GM21390 (cell line): ENCODE results near the gene CDC42BPB.
"Not testable (repeated sequence)": the region's sequence is repeated elsewhere in the genome, so short reads cannot be mapped to it uniquely, and the experiment has no call there.

Experiments
- ATAC-seq: cut with Tn5 transposase; IDR thresholded peaks from one replicate; pipeline ENCODE4 v1.9.1; 2021; ENCODE audit not compliant: unreplicated experiment

Gene CDC42BPB

GRCh38 chr14:102903889-102904512 lies 153.3 kb downstream of the CDC42BPB start:
- ATAC-seq = no peak

- no peak for ATAC-seq
Measured at GRCh38 chr14:102903248-102903888, 154.0 kb downstream of the CDC42BPB start.

GRCh38 chr14:102902523-102903247 lies 154.7 kb downstream of the CDC42BPB start:
- ATAC-seq = no peak

- peak; percentile 5 for ATAC-seq
Measured at GRCh38 chr14:102902086-102902485, 155.3 kb downstream of the CDC42BPB start.

DNA sequence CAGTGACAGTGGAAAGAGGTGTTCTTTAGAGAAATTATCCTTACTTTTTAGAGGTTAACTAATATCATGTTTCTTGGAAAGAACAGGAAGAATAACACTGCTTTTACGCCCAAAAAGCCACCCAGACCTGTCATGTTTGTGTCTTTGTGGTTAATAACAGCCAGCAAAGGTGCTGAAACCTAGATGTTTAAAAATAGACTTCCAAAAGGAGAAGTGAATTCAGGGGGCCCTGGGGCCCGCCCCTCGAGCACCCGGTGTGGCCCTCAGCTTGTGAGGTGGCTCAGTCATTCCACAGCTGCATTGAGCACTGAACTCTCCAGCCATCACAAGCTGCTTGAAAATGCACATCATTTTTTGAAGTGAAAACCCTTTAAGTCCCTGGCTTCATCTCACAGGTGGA lies 155.7 kb downstream of the CDC42BPB start:
- ATAC-seq = peak; percentile 83

DNA sequence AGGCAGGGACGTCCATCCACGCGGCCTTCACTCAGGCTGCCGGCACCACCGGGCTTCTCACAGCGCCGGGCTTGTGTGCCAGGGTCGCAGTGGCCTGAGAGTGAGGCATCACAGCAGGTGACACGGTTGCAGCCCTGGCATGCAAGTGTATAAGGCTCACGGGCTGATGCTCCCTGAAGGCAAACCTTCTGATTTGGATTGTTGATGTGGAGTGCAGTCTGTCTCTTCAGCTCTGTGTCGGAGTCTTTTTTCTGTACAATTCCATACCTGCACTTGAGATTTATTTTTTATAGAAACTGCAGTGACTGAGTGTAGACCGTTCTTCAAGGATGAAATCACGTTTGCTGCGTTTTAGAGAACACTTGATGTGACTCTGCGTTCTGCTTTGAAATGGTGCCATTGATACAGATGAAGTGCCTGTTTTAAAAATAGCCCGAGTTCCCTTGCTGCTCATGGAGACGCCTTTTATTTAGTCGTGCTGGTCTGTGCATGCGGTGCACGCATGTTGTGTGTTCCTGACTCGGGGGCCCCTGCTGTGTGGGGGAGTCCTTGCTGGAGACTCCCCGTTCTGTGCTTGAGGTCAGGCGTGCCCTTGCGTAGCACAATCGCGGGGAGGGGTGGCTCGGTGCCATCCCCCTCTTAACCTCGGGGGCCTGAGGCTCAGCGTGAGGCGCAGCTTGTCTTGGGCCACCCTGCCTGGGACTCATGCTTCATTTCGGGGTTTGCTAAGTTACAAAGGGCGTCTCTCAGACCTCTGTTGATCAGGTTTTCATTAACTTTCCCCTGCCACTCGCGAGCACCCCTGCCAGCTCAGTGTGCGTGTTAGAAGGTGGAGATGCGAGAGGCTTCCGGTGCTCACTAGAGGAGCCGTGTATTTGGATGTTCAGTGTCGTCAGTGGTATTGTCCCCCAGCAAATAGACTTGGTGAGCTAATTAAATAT lies 156.4 kb downstream of the CDC42BPB start:
- ATAC-seq = peak; percentile 62

- ATAC-seq = no peak
Measured at GRCh38 chr14:102899516-102899900, 157.8 kb downstream of the CDC42BPB start.

- ATAC-seq = no peak
Measured at GRCh38 chr14:102898776-102899515, 158.4 kb downstream of the CDC42BPB start.

GRCh38 chr14:102898298-102898697 lies 159.1 kb downstream of the CDC42BPB start:
- no peak for ATAC-seq

DNA sequence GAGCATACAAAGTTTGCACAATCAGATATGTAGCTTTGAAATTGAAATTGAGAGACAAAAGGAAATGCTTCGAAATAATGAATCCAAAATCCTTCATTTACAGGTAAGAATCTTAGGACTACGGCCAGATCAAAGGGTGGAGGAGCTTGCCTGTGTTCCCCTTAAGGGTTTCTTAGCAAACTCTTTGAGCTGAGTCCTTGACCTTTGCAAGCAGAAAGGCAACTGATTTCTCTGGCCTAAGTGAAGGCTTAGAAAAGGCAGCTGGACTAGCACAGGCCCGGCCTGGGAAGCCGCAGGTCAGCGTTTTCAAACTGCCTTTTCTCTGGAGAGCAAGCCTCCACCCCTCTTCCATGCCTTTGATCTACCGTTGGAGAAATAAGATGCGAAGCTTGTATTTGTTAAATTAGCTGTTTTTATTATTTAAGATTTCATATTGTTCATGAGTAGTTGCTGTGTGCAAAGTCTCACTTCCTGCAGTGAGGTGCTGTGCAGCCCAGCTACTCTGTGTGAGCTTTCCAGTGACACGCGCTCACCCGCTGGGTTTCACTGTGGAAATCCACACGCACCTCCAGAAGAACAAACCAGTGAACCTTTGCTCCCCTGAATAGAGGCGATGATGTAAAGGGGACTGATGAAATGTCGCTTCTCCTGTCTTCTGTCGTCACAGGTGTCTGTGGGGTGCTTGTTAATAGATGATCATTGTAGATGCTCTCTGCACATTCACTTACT lies 159.9 kb downstream of the CDC42BPB start:
- ATAC-seq = no peak

GRCh38 chr14:102896735-102897134 lies 160.6 kb downstream of the CDC42BPB start:
- not testable (repeated sequence) for ATAC-seq

DNA sequence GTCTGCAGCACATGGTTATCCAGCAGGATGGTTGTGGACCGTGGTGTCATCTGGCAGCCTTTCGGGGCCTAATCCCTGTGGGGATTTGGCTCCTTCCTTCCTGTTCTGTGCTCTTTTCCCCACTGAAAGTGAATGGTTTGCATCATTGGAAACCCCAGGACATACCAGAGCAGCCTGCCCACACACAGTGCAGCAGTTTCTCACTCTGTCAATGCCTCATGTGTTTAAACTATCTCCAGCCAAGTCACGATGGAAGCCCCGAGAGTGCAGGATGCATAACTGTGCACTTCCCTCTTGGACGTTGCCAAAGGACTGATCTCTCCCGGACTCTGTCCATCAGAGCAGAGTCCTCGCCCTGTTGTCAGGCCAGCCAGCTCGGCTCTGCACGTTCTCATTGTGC lies 163.9 kb downstream of the CDC42BPB start:
- no peak for ATAC-seq

GRCh38 chr14:102892651-102893050 lies 164.7 kb downstream of the CDC42BPB start:
- no peak for ATAC-seq

- ATAC-seq = no peak
Measured at GRCh38 chr14:102891556-102891955, 165.8 kb downstream of the CDC42BPB start.

DNA sequence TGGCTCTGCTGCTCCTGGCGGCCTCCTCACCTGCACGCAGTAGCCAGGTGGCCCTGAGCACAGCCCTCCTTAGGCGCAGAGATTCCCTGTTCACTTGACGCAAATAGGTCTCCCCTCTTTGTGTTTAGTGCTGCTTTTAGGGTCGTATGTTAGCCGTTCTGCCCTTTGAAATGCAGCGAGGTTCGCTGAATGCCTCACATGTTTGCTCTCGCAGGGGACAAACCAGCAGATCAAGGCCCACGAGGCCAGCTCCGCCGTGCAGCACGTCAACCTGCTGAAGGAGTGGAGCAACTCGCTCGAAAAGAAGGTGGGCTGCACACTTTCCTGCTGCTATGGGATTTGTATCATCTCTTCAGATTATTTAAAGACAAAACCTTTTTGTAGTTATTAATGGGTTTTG lies 166.2 kb downstream of the CDC42BPB start:
- no peak for ATAC-seq

GRCh38 chr14:102889615-102890014 lies 167.7 kb downstream of the CDC42BPB start:
- ATAC-seq = no peak

DNA sequence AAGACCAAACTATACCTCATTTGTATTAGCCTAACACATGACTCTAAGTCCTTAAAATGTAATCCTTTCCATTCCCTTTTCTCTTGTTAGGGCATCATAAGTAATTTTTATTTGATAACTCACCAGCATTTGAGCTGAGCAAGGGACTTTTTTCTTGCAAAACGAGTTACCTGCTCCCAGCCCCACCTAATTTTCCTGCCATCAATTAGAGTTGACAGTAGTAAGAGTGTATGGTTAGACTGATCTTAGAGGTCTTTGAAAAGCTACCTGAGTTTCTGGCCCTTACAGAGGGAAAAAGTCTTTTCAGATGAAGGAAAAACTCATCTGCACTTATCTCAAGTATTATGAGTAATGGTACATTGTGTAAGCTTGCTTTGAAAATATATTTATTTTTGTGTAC lies 168.6 kb downstream of the CDC42BPB start:
- no peak for ATAC-seq

DNA sequence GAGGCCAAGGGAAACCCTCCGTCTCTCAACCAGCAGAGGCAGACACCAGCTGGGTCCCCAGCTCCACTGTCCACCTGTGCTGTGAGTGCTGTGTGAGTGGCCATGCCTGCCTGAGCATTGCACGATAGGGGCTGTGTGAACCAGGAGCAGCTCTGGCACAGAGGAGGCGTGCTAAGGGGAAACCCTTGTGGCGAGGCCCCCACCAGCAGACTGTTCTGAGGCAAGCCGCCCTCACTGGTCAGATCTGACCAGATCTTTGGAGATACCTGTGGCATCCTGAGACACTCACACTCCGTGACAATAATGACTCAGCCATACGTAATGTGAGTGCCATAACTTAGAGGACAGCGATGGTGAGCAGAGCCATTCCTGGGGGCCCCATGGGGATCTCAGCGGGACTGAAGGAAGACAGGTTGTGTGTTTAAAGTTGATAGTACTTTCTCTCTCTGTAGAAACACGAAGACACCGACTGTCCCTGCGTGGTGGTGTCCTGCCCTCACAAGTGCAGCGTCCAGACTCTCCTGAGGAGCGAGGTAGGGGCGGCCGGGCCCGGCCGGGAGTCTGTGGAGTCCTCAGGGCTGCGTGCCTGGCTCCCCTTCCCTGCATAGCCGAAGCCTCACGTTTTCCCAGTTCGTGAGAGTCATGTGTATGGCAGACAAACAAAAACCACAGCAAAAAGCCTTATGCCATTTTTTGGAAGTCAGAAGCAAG lies 171.5 kb downstream of the CDC42BPB start:
- no peak for ATAC-seq

DNA sequence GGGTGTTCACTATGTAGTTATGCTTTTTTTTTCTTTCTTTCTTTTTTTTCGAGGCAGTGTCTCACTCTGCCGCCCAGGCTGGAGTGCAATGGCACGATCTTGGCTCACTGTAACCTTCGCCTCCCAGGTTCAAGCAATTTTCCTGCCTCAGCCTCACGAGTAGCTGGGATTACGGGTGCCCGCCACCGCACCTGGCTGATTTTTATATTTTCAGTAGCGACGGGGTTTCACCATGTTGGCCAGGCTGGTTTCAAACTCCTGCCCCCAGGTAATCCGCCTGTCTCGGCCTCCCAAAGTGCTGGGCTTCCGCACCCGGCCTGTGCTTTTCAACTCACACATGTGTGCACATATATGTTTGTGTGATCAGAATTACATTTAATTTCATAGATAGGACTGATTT lies 173.8 kb downstream of the CDC42BPB start:
- ATAC-seq = no peak
